NOMO-1 treated with DMSO at 0.1 percent for 48 hours (cell line): ENCODE data around the gene BAD.
"Not testable (repeated sequence)": the region's sequence is repeated elsewhere in the genome, so short reads cannot be mapped to it uniquely, and the experiment has no call there.

Experiments
- DNase-seq: peaks from one replicate; lab custom pipeline; 2025; ENCODE audit not compliant: unreplicated experiment; lab: John Stamatoyannopoulos, UW

BAD gene

DNA sequence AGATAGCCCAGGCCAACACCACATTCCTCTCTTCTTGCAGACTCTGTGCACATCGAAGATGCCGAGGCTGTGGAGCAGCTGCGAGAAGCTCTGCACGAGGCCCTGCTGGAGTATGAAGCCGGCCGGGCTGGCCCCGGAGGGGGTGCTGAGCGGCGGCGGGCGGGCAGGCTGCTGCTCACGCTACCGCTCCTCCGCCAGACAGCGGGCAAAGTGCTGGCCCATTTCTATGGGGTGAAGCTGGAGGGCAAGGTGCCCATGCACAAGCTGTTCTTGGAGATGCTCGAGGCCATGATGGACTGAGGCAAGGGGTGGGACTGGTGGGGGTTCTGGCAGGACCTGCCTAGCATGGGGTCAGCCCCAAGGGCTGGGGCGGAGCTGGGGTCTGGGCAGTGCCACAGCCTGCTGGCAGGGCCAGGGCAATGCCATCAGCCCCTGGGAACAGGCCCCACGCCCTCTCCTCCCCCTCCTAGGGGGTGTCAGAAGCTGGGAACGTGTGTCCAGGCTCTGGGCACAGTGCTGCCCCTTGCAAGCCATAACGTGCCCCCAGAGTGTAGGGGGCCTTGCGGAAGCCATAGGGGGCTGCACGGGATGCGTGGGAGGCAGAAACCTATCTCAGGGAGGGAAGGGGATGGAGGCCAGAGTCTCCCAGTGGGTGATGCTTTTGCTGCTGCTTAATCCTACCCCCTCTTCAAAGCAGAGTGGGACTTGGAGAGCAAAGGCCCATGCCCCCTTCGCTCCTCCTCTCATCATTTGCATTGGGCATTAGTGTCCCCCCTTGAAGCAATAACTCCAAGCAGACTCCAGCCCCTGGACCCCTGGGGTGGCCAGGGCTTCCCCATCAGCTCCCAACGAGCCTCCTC lies 31.4 kb upstream of the BAD start:
- DNase-seq, result not testable (repeated sequence)

DNA sequence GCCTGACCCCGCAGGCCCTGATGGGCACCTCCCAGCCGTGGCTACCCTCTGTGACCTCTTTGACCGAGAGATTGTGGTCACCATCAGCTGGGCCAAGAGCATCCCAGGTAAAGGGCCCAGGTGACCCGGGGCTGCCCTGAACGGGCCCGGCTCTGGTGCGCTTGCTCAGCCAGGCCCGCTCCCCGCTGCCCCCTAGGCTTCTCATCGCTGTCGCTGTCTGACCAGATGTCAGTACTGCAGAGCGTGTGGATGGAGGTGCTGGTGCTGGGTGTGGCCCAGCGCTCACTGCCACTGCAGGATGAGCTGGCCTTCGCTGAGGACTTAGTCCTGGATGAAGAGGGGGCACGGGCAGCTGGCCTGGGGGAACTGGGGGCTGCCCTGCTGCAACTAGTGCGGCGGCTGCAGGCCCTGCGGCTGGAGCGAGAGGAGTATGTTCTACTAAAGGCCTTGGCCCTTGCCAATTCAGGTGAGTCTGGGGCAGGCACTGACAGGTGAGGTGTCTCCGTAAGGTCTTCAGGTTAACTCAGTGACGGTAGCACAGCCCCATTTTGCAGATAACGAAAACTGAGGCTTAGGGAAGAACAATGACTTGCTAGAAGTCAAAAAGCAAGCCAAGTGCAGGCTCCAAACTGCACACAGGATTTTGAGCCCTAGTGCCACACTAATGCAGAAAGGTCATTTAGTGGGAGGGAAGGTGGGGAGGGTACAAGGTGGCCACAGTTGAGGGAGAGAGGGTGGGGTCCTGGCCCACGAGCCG lies 30.5 kb upstream of the BAD start:
- no peak for DNase-seq

DNA sequence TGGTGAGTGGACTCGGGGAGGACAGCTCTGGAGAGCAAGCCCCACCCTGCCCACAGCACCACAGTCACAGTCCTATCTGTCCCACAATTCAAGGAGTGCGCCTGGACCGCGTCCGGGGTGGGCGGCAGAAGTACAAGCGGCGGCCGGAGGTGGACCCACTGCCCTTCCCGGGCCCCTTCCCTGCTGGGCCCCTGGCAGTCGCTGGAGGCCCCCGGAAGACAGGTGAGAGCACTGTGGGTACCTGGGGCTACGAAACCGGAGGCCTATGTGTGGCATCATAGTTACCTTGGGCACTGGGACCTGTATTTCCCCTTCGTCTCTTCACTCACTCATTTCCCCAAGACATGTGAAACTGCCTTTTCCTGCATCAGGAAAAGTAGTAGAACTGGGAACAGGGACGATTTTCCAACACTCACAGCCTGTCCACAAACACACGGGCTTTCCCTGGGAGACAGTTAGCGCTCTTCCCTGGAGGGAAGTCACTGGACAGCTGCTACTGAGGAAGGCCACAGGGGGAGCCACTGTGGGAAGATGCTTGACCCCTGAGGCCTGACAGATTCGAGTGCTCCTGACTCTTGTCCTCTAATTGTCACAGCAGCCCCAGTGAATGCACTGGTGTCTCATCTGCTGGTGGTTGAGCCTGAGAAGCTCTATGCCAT lies 29.8 kb upstream of the BAD start:
- DNase-seq, result no peak

DNA sequence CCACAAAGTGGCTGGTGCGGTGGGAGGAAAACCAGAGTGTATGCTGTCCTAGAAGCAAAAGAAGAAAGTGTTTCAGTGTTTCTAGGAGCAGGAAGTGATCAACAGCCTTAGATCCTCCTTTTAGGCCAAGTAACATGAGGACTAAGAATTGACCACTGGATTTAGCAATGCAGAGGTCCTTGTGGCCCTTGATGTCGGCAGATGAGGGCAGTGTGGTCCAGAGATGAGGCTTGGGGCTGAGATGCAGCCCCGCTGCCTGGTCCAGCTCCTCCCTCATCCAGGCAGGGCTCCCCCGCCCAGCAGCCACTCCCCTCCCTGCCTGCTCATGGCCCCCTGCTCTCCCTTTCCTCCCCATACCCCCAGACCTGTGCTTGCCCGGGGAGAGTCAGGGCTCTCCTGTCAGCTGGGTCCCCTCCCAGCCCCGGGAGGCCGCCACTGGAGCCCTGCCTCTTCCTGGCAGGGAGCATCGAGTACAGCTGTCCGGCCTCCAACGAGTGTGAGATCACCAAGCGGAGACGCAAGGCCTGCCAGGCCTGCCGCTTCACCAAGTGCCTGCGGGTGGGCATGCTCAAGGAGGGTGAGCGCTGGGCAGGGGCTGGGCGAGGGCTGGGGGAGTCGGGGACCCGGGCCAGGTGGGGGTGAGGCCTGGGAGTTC lies 29.2 kb upstream of the BAD start:
- no peak for DNase-seq

DNA sequence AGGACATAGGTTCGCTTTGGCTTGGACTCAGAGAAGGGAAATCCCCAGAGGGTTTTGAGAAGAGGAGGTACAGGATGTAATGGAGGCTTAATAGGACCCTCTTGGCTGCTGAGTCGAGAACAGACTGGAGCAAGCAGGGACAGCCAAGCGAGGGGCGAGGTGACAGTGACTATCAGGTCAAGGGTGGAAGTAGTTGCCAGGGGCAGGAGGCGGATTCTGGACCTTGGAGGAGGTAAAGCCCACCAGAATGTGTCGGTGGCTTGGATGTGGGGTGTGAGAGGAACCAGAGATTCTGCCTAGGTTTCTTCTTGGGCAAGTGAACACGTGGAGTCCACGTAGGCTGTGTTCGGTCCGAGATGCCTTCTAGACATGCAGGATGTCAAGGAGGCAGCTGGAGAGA lies 28.5 kb upstream of the BAD start:
- DNase-seq, result no peak

DNA sequence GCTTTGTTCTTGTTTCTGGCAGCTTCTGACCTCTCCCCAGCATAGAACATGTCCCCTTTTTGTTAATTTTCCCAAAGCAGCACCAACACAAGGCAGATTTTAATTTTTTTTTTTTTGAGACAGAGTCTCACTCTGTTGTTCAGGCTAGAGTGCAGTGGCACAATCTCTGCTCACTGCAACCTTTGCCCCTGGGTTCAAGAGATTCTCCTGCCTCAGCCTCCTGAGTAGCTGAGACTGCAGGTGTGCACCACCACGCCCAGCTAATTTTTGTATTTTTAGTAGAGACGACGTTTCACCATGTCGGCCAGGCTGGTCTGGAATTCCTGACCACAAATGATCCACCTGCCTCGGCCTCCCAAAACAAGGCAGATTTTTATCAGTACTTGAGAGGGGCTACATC lies 23.3 kb upstream of the BAD start:
- DNase-seq, result not testable (repeated sequence)

DNA sequence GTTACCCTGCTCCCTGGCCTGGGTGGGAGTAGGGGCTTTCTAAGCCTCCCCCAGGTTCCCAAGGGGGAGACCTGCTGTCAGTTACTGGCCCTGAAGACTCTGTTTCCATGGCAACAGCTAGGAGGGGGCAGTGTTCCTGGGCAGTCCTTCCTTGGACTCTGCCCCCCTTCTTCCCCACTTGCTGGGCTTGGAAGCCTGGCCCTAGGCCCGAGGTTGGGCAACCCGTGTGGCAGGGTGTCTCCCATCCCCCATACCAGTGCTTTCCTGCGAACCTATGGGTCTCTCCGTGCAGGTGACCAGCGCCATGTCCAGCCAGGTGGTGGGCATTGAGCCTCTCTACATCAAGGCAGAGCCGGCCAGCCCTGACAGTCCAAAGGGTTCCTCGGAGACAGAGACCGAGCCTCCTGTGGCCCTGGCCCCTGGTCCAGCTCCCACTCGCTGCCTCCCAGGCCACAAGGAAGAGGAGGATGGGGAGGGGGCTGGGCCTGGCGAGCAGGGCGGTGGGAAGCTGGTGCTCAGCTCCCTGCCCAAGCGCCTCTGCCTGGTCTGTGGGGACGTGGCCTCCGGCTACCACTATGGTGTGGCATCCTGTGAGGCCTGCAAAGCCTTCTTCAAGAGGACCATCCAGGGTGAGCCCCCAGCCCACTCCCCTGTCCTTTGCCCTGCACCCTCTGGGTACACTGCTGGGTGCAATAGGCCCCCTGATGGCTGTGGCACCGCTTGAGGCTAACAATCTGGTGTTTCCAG lies 22.6 kb upstream of the BAD start:
- no peak for DNase-seq

DNA sequence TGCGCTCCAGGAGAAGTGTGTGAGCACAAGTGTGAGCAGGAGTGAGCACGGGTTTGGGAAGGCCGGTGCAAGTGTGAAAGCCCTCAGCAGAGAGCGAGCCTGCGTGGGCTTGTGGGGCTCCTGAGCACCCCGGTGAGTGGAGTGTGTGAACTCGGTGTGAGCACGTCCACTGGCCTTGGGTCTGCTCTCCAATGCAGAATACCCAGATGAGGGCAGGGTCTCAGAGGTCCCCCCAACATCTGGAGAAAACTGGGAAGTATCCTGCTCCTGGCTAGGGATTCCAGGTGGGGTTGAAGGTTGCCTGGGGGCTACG lies 22.1 kb upstream of the BAD start:
- no peak for DNase-seq

DNA sequence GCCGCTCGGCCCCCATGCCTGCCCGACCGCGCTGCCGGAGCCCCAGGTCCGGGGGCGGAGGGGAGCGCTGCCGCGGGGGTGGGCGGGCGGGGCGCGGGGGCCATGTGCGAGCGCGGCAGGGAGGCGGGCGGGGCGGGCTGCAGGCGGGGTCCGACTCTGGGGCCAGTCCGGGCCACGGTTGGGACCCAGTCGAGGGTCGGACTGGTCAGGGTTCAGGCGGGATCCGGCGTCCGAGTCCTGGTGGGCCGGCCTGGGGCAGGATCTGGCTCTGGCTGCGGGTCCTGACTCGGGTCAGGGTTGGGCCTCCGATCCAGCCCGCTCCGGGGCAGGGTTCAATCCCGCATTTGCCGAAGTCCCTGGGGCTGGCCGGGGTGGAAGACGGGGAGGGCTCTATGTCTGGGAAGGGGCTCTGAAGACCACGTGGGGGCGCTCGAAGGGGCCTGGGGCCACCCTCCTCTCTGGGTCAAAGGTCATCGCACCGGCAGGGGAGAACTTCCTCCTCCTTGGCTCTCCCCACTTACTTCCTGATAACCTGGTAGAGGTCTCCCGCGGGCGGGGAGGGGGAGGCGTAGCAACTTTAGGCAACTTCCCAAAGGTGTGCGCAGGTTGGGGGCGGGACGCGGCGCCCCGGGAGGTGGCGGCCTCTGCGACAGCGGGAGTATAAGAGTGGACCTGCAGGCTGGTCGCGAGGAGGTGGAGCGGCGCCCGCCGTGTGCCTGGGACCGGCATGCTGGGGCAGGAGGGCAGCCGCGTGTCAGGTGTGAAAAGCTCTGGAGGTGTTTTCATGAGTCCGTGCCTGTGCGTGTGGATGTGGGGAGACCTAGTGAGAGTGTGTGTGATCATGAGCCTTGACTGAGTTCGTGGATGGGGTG lies 21.5 kb upstream of the BAD start:
- DNase-seq, result peak; percentile 78

DNA sequence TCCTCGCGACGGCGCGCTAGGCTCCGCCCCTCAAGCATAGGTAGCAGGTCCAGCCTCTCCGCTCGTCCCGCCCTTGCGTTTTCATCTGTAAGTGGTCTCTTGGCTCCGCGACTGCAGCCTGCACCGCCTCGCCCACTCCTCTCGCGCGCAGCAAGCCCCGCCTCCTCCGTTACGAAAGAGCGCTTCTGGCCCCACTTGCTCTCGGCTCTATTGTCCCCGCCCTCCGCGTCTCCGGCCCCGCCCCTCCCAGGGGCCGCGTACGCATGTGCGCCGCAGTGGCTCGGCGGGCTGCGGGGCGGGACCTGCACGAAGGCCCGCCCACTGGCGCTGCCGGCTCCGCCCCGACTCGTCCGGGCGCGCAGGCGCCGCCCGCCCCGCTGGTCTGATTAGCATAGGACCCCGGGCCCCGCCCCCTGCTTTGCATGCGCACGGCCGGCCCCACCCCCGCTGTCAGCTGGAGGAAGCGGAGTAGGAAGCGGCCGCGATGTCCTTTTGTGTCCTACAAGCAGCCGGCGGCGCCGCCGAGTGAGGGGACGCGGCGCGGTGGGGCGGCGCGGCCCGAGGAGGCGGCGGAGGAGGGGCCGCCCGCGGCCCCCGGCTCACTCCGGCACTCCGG lies 20.7 kb upstream of the BAD start, which contains the start of gene ESRRA:
Gene ESRRA, plus strand, starts transcription at position 450 of the 616 bp plus-strand sequence. CDS start 1,656 bp downstream, outside the sequence.
- peak; percentile 100 for DNase-seq

DNA sequence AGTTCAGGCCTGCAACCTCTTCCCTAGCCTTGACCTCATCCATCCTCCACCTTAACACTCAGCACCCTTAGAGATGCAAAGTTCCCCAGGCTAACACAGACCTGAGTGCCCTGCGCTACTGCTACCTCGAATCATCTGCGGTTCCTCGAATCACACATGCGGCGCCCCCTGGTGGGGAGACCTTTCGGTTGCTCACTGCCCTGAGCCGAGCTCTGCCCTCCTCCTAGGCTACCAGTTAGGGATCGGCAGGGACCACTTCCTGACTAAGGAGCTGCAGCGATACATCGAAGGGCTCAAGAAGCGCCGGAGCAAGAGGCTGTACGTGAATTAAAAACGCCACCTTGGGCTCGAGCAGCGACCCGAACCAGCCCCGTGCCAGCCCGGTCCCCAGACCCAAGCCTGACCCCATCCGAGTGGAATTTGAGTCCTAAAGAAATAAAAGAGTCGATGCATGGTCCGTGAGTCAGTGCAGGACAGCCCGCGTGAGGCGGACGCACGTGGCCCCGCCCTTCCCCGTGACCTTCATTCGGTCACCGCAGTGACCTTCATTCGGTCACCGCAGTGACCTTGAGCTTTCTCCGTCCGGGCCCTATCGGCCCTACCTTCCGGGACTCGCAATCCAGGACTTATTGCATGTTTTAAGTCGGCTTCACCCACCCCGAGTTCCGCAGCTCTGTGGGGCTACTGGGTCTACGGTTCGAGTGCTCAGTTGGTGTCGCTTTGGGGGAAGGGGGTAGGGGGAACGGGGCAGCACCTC lies 20.0 kb upstream of the BAD start:
- peak; percentile 91 for DNase-seq

DNA sequence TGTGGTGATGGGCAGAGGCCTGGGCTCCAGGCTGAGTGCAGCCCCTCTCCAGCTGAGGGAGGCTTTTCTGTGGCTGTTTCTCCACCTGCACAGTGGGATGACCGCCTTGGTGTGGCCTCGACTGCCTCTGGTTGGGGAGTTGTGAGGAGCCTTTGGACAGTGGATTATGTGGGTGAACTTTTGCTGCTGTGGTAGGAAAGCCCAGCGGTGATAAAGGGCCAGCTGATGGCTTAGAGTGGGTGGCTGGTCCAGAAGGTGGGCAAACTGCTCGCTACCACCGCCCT lies 19.5 kb upstream of the BAD start:
- no peak for DNase-seq

DNA sequence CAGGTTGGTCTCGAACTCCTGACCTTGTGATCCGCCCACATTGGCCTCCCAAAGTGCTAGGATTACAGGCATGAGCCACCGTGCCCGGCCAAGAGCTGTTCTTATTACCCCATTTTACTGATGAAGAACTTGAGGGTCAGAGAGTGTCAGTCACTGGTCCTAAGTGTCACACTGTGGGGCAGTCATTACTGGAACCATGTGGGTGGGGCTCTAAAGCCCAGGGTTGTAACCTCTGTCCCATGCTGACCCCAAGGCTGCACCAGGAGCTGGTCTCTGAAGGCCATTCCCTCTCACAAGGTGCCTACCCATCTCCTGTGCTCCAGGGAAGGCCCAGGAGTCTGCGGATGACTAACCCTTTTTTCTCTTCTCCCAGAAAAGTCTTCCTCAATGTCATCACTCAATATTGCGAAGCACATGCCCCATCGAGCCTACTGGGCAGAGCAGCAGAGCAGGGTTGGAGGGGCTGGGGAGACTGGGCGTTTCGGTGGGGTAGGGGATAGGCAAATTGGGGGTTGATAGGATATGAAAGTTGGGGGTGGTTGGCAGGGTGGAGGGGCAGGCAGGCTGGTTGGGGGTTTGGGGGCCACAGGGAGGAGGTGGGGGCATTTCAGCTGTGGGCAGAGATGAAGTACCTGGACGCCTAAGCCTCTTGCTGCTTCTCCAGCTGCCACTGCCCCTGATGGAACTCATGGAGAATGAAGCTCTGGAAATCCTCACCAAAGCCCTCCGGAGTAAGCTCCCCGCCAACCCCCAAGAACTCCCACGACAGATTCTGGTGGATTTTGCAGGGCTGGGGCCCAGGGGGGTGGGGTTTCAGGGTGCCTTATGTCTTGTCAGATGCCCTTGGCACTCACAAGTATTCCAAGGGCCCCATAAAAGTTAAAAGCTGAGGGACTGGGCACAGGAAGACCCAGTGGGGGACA lies 18.9 kb upstream of the BAD start:
- DNase-seq, result no peak

DNA sequence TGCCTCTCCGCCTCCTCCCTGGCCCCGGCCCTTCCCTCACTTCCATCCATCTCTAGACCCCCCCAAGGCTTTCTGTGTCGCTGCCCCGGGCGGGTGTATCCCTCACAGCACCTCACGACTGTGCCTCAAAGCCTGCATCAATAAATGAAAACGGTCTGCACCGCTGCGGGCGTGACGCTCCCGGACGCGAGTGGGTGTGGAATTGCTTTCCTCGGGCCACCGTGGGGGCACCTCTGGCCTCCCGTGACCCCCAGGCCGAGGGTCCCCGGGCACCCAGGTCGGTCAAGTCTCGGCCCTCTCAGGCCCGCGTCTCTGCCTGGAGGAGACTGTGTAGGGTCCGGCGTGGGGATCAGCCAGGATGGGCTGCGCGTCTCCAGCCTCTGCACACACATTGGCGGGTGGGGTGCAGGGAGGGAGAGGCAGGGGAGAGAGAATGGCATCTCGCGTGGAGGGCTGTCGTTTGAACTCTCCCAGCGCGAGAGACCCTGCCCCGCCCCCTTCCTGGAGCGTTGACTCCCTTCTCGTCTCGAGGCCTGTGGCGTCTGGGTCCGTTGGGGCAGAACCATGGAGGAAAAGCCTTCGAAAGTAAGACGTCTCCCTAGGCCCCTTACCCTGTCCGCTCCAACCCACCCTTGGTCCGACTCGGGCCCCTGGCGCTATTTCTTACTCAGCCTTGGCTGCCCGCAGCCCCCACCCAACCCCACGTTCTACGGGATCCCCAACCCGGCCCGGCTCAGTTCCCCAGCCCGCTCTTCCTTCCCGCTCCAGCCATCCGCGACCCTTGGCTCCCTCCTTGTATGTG lies 15.6 kb upstream of the BAD start, which contains the start of gene CATSPERZ:
Gene CATSPERZ, plus strand, starts transcription at position 512 of the 802 bp plus-strand sequence. Its CDS starts 53 bp downstream, at position 565.
- DNase-seq, result no peak

DNA sequence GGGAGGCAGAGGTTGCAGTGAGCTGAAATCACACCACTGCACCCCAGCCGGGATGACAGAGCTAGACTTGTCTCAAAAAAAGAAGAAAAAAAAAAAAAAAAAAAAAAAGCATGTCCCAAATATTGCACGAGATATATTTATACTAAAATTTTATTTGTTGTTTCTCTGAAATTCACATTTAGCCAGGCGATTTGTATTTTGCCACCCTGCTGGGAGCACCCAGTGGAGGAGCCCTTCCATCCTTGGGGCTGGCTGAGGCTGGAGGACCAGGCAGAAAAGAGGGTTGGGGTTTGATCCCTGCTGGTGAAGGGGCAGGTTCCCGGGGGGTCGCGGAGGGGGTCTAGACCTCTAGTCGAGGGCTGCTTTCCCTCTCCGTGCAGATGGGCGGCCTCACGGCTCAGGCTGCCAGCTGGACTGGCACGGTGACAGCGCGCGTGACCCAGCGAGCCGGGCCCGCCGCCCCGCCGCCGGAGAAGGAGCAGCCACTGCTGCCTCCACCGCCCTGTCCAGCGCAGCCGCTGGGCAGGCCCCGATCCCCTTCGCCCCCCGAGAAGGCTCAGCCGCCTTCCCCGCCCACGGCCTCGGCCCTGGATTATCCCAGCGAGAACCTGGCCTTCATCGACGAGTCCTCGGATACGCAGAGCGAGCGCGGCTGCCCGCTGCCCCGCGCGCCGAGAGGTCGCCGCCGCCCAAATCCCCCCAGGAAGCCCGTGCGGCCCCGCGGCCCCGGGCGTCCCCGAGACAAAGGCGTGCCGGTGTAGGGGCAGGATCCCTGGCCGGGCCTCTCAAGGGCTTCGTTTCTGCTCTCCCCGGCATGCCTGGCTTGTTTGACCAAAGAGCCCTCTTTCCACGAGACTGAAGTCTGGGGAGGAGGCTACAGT lies 14.7 kb upstream of the BAD start:
- no peak for DNase-seq
